ENCODE measurements around the gene MUS81. TPM values are rescaled to one million over a fixed set of nuclear protein-coding genes. Genes with fewer than 3 reads are reported as not detected.

The MUS81 gene
- 10 to 100 TPM; 51.0 to 64.5 TPM for total RNA-seq
- polyA plus RNA-seq (2013, experiment 1 of 2) = 64.5 TPM
- polyA plus RNA-seq (2013, experiment 2 of 2) = 60.0 TPM
- long read RNA-seq, experiment 1, partial matches to known transcripts = 9 of 20 reads
- long read RNA-seq, experiment 1, other reads (novel, unspliced or antisense) = 9 of 20 reads
- long read RNA-seq, experiment 2, transcript MUS81-201 (16 exons, 2,392 nt) = major isoform, 16 of 69 reads
- long read RNA-seq, experiment 2, partial matches to known transcripts = 6 of 69 reads
- long read RNA-seq, experiment 2, other reads (novel, unspliced or antisense) = 43 of 69 reads
- long read RNA-seq, experiment 3, transcript MUS81-202 (16 exons, 1,817 nt) = minor isoform, 9 of 225 reads
- long read RNA-seq, experiment 3, transcript MUS81-201 (16 exons, 2,392 nt) = major isoform, 104 of 225 reads
- long read RNA-seq, experiment 3, partial matches to known transcripts = 18 of 225 reads
- long read RNA-seq, experiment 3, other reads (novel, unspliced or antisense) = 94 of 225 reads
- long read RNA-seq, experiment 4, partial matches to known transcripts = 4 of 13 reads
- long read RNA-seq, experiment 4, other reads (novel, unspliced or antisense) = 4 of 13 reads

DNA sequence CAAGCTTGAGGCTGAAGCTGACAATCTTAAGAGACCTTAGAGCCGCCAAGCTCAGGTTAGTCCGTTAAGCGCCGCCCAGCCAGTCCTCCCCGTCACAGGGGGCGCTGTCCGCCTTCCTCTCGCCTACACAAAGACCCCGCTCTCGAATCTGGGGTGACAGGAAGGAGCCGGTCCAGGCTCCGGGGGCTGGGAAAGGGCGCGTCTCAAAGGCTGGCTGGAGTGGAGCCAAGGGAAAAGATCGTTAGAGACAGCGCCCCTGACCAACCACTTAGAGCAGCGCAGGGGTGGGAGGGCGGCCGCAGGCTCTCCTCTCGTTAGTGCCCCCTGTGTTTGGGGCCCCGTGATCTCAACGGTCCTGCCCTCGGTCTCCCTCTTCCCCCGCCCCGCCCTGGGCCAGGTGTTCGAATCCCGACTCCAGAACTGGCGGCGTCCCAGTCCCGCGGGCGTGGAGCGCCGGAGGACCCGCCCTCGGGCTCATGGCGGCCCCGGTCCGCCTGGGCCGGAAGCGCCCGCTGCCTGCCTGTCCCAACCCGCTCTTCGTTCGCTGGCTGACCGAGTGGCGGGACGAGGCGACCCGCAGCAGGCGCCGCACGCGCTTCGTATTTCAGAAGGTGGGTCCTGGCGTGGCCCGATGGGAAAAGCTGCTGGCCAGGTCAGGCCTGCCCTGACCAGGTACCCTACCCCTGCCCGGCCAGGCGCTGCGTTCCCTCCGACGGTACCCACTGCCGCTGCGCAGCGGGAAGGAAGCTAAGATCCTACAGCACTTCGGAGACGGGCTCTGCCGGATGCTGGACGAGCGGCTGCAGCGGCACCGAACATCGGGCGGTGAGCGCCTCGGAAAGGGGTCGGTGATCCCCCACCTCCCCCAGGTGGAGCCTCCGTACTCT lies at the start of gene MUS81:
Gene MUS81 (plus strand): TSS at position 156 of the 887 bp plus-strand sequence. CDS start 321 bp downstream, at position 477.
- Histone ChIP-seq H3K4me3 (ENCODE audit: low read length) (peak within 1 kb of the TSS; percentile 97), H3K27ac (ENCODE audit: low read depth, low read length) (peak within 1 kb of the TSS; percentile 93), H3K27me3 (ENCODE audit: control insufficient read depth, insufficient read depth, low read length, poor library complexity, severe bottlenecking) (no peaks in the 10 kb centered on the region), H3K9me3 (ENCODE audit: control insufficient read depth, low read length) (no peaks in the 10 kb centered on the region), H3K4me1 (ENCODE audit: control insufficient read depth, insufficient read depth, low read length) (peaks cover 10% of the 10 kb centered on the region), H3K36me3 (ENCODE audit: control insufficient read depth, insufficient read depth, low read length) (peaks cover 53% of the 10 kb centered on the region), H3K9ac (ENCODE audit: extremely low read depth, low read length, poor library complexity, severe bottlenecking) (peak within 1 kb of the TSS; percentile 84)
- Mint-ChIP-seq H3K4me3 (peak within 1 kb of the TSS; percentile 88), H3K4me1 (peaks cover 21% of the 10 kb centered on the region), H3K9me3 (no peaks in the 10 kb centered on the region), H3K36me3 (ENCODE audit: low read depth) (peaks cover 49% of the 10 kb centered on the region), H3K27ac (peak within 1 kb of the TSS; percentile 97), H3K27me3 (ENCODE audit: insufficient read depth) (no peaks in the 10 kb centered on the region)
- TF ChIP-seq CTCF (conservative IDR thresholded peaks at IDR 0.05) = peak; percentile 97
- WGBS, 2 experiments (ENCODE audit: insufficient coverage in 1 of 2, insufficient read length in 1 of 2) = 0 to 1% methylated on average over 41 to 78 of the region's 78 CpGs
- DNase-seq = peak; percentile 99

DNA sequence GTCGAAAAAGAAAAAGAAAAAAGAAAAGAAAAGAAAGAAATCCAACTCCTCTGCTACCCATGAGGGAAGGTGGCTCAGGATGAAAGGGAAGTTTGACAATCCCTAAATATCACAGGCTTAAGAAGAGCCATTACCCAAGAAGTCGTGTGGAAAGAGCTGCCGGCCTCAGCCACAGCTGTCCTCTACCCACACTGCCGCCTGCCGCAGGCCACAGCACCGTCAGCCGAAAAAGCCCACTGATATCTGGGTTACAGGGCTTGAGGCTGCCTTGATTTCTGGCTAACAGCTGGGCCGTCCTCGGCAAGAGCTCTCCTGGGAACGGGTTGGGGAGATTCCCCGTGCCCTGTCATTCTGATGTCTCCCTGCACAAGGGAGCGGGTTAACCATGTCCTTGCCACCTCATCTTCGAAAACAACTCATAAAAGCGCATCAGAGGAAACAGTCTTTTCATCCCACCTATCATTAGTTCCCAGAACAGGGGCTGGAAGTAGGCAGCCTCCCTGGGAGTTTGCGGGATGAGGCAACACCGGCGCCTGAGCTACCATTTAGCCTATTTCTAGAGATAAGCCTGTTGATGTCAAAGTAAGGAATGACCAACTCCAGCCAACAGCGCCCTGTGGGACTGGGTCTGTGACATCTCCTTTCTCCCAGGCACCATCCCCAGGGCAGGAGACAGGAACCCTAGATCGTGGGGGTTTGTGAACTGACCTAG lies 48.3 kb upstream of the MUS81 start:
- peaks cover 10% of the 10 kb centered on the region for H3K4me1 Mint-ChIP-seq

More for the DNA sequence above, 48.3 kb upstream of the MUS81 start:
- H3K9me3 Mint-ChIP-seq = no peaks in the 10 kb centered on the region
- Histone ChIP-seq H3K9me3 (ENCODE audit: control insufficient read depth, low read length) (no peaks in the 10 kb centered on the region), H3K36me3 (ENCODE audit: control insufficient read depth, insufficient read depth, low read length) (no peaks in the 10 kb centered on the region), H3K4me1 (ENCODE audit: control insufficient read depth, insufficient read depth, low read length) (no peaks in the 10 kb centered on the region), H3K27ac (ENCODE audit: low read depth, low read length) (no peak overlapping the region), H3K27me3 (ENCODE audit: control insufficient read depth, insufficient read depth, low read length, poor library complexity, severe bottlenecking) (peaks cover 13% of the 10 kb centered on the region), H3K4me3 (ENCODE audit: low read length) (no peak overlapping the region), H3K9ac (ENCODE audit: extremely low read depth, low read length, poor library complexity, severe bottlenecking) (no peak overlapping the region)
- WGBS, 2 experiments (ENCODE audit: insufficient coverage in 1 of 2, insufficient read length in 1 of 2) = 69 to 86% methylated on average over 9 to 18 of the region's 19 CpGs
- TF ChIP-seq CTCF (conservative IDR thresholded peaks at IDR 0.05) = no peak
- no peak overlapping the region for H3K27ac Mint-ChIP-seq
- H3K27me3 Mint-ChIP-seq (ENCODE audit: insufficient read depth) = peaks cover 34% of the 10 kb centered on the region
- DNase-seq = no peak
- no peak overlapping the region for H3K4me3 Mint-ChIP-seq
- H3K36me3 Mint-ChIP-seq (ENCODE audit: low read depth) = no peaks in the 10 kb centered on the region

Measured in endodermal cell (in vitro differentiated cells).